A549 (cell line): ENCODE data around the gene CHRNA1. TPM values are rescaled to one million over a fixed set of nuclear protein-coding genes. Genes with fewer than 3 reads are reported as not detected.

Source experiments
- ATAC-seq, 2 experiments: fragments of 200-7000 bp in 1 of 2; fragments of >200 bp in 1 of 2; cut with Nextera tagmentation in 1 of 2; cut with Tn5 transposase in 1 of 2; 3 replicates each; pipeline versions ENCODE4 v1.8.0 to v1.9.1; 2018 to 2020; ENCODE audit warnings: mild to moderate bottlenecking in 1 of 2, moderate library complexity in 1 of 2
- CTCF ChIA-PET: fragments of 300-600 bp; sonication (Branson Sonifier 250); formaldehyde crosslinking; extraction: SDS; loops from one replicate; lab custom pipeline; 2021; ENCODE audit warnings: antibody characterized with exemption, inconsistent platforms; lab: Yijun Ruan, JAX
- POLR2A ChIA-PET: fragments of 350-600 bp; formaldehyde crosslinking; extraction: SDS; loops from one replicate; lab custom pipeline; 2021; ENCODE audit warnings: antibody characterized with exemption, inconsistent platforms; lab: Yijun Ruan, JAX
- DNase-seq, 2 experiments: peaks; one replicate each; pipeline versions ENCODE4 v3.0.0 to v3.0.0-alpha.2; 2011 to 2016; ENCODE audit warnings: low read depth in 1 of 2, low spot score in 1 of 2
- FAIRE-seq: peaks from 2 replicates; lab custom pipeline; 2011; peaks lifted over from hg19 to GRCh38; lab: Jason Lieb, UNC
- H3K27ac ChIP-seq, 2 experiments: fragments of >200 bp; sonication (Bioruptor Twin); formaldehyde crosslinking; 3 replicates each; pipeline ENCODE4 v1.5.1; 2016 to 2017
- H3K4me1 ChIP-seq: fragments of >200 bp; sonication (Bioruptor Twin); formaldehyde crosslinking; 3 replicates; pipeline ENCODE4 v1.6.1; 2016
- H3K4me2 ChIP-seq: fragments of >200 bp; sonication (Bioruptor Twin); formaldehyde crosslinking; 3 replicates; pipeline ENCODE4 v1.6.1; 2016
- H3K4me3 ChIP-seq: fragments of >200 bp; sonication (Bioruptor Twin); formaldehyde crosslinking; 3 replicates; pipeline ENCODE4 v1.5.1; 2016
- H3K9me3 ChIP-seq: fragments of >200 bp; sonication (Bioruptor Twin); formaldehyde crosslinking; 3 replicates; pipeline ENCODE4 v1.6.1; 2016
- CBX2 ChIP-seq: fragments of 200-600 bp; sonication (generic); IDR thresholded peaks from 2 replicates; pipeline ENCODE4 v1.6.1; 2016; ENCODE audit warnings: low read depth, mild to moderate bottlenecking, borderline replicate concordance
- CEBPB ChIP-seq, 2 experiments: fragments of >200 bp in 1 of 2; sonication (Bioruptor Twin) in 1 of 2; formaldehyde crosslinking in 1 of 2; IDR thresholded peaks; 2 replicates each; pipeline ENCODE4 v1.6.1; 2012 to 2016
- CHD4 ChIP-seq: fragments of 200-600 bp; sonication (generic); IDR thresholded peaks from 2 replicates; pipeline ENCODE4 v1.6.1; 2016; ENCODE audit warnings: antibody characterized with exemption, mild to moderate bottlenecking, borderline replicate concordance
- EHF ChIP-seq: fragments of 250-450 bp; sonication (Bioruptor Pico); IDR thresholded peaks from 2 replicates; pipeline ENCODE4 v1.5.0; 2020; ENCODE audit warnings: mild to moderate bottlenecking
- ESRRA ChIP-seq: fragments of 150-350 bp; IDR thresholded peaks from 2 replicates; pipeline ENCODE4 v1.6.1; 2014; ENCODE audit warnings: mild to moderate bottlenecking, low read length, borderline replicate concordance
- FOSL2 ChIP-seq, 2 experiments: fragments of 450-650 bp in 1 of 2; fragments of >200 bp in 1 of 2; sonication (Bioruptor Twin) in 1 of 2; formaldehyde crosslinking; IDR thresholded peaks; 2 replicates each; pipeline versions ENCODE4 v1.5.0 to v1.6.1; 2016 to 2020; ENCODE audit warnings: mild to moderate bottlenecking in 1 of 2, moderate library complexity in 1 of 2
- FOXS1 ChIP-seq: fragments of 250-450 bp; sonication (Bioruptor Pico); IDR thresholded peaks from 2 replicates; pipeline ENCODE4 v1.5.0; 2020; ENCODE audit warnings: mild to moderate bottlenecking, moderate library complexity
- HEYL ChIP-seq: fragments of 250-450 bp; sonication (Bioruptor Pico); IDR thresholded peaks from 2 replicates; pipeline ENCODE4 v1.8.0; 2021; ENCODE audit warnings: mild to moderate bottlenecking, moderate library complexity
- HOXB13 ChIP-seq: fragments of 250-450 bp; sonication (Bioruptor Pico); IDR thresholded peaks from 2 replicates; pipeline ENCODE4 v1.5.0; 2020; ENCODE audit warnings: low read depth, mild to moderate bottlenecking, moderate library complexity
- JUN ChIP-seq, 2 experiments: fragments of >200 bp; sonication (Bioruptor Twin); formaldehyde crosslinking; IDR thresholded peaks; 2 replicates in 1 of 2; 3 replicates in 1 of 2; pipeline ENCODE4 v1.6.1; 2016 to 2017
- KDM5A ChIP-seq: fragments of 200-600 bp; sonication (generic); IDR thresholded peaks from 2 replicates; pipeline ENCODE4 v1.6.1; 2016; ENCODE audit warnings: antibody characterized with exemption, mild to moderate bottlenecking
- MAFK ChIP-seq: fragments of 450-650 bp; IDR thresholded peaks from 2 replicates; pipeline ENCODE4 v1.6.1; 2014; ENCODE audit not compliant: partially characterized antibody
- MAZ ChIP-seq: fragments of 150-350 bp; IDR thresholded peaks from 2 replicates; pipeline ENCODE4 v1.6.1; 2014; ENCODE audit warnings: antibody characterized with exemption, low read depth, low read length, borderline replicate concordance
- MYC ChIP-seq: IDR thresholded peaks from 2 replicates; pipeline ENCODE4 v1.6.1; 2012; ENCODE audit warnings: mild to moderate bottlenecking, inconsistent platforms, low read length, improper control_type of control experiment, borderline replicate concordance
- NFE2L2 ChIP-seq: fragments of 150-350 bp; conservative IDR thresholded peaks from 2 replicates; pipeline ENCODE4 v1.6.1; 2014; ENCODE audit warnings: low read length
- POLR2A ChIP-seq: IDR thresholded peaks from 2 replicates; pipeline ENCODE4 v1.6.1; 2012; ENCODE audit warnings: mild to moderate bottlenecking, low read length
- POLR2AphosphoS2 ChIP-seq: conservative IDR thresholded peaks from 2 replicates; pipeline ENCODE4 v1.6.1; 2012; ENCODE audit warnings: low read length, improper control_type of control experiment, inconsistent platforms
- RAD21 ChIP-seq, 2 experiments: fragments of >200 bp in 1 of 2; sonication (Bioruptor Twin) in 1 of 2; formaldehyde crosslinking in 1 of 2; IDR thresholded peaks in 1 of 2; conservative IDR thresholded peaks in 1 of 2; 2 replicates in 1 of 2; 3 replicates in 1 of 2; pipeline ENCODE4 v1.6.1; 2012 to 2018; ENCODE audit warnings: inconsistent platforms in 1 of 2
- RFX5 ChIP-seq: fragments of 450-650 bp; IDR thresholded peaks from 2 replicates; pipeline ENCODE4 v1.7.1; 2014; ENCODE audit warnings: antibody characterized with exemption, mild to moderate bottlenecking, moderate library complexity
- SMC3 ChIP-seq: fragments of >200 bp; sonication (Bioruptor Twin); formaldehyde crosslinking; IDR thresholded peaks from 3 replicates; pipeline ENCODE4 v1.6.1; 2018; ENCODE audit warnings: inconsistent platforms
- SREBF2 ChIP-seq: fragments of 450-650 bp; IDR thresholded peaks from 2 replicates; pipeline ENCODE4 v1.6.1; 2014; ENCODE audit warnings: mild to moderate bottlenecking, moderate library complexity
- TP53 ChIP-seq: fragments of 250-450 bp; sonication (Bioruptor Pico); IDR thresholded peaks from 2 replicates; pipeline ENCODE4 v1.5.0; 2021; ENCODE audit warnings: mild to moderate bottlenecking, moderate library complexity
- ZNF302 ChIP-seq: fragments of 250-450 bp; sonication (Bioruptor Pico); IDR thresholded peaks from 2 replicates; pipeline ENCODE4 v1.9.0; 2021; ENCODE audit warnings: inconsistent platforms, mild to moderate bottlenecking, moderate library complexity
- ZSCAN20 ChIP-seq: fragments of 250-450 bp; sonication (Bioruptor Pico); IDR thresholded peaks from 2 replicates; pipeline ENCODE4 v1.8.0; 2022; ENCODE audit warnings: mild to moderate bottlenecking, moderate library complexity
- WGBS: methylation state at CpG from one replicate; pipeline ENCODE4 v1.1.6; 2017; ENCODE audit errors: missing lambda C conversion rate; 5-methylcytosine and 5-hydroxymethylcytosine counted together
- polyA plus RNA-seq, 4 experiments: library from polyadenylated mRNA; depleted of rRNA in 3 of 4; stranded (reverse); fragments of >200 nt; fragmentation: RNase III in 1 of 4; extraction: RNeasy Plus Mini Kit Qiagen cat#74134 plus additional on column Dnase treatment in 1 of 4; gene quantifications; 2 replicates in 3 of 4; 3 replicates in 1 of 4; pipeline ENCODE4 v1.2.3, GENCODE V29; 2011 to 2017
- TF ChIP-seq, protein P1 (sequence below): fragments of 450-650 bp; IDR thresholded peaks from 2 replicates; pipeline ENCODE4 v1.6.1; 2014; ENCODE audit warnings: antibody characterized with exemption
- TF ChIP-seq, protein P2 (sequence below): fragments of 200-600 bp; sonication (generic); IDR thresholded peaks from 2 replicates; pipeline ENCODE4 v1.6.1; 2016; ENCODE audit warnings: antibody characterized with exemption, mild to moderate bottlenecking, moderate library complexity
- TF ChIP-seq, protein P3 (sequence below): IDR thresholded peaks from 2 replicates; pipeline ENCODE4 v1.6.1; 2012

CHRNA1 gene
- polyA plus RNA-seq, 2 of the 4 experiments (the other 2 are of a cell fraction) = not detected

DNA sequence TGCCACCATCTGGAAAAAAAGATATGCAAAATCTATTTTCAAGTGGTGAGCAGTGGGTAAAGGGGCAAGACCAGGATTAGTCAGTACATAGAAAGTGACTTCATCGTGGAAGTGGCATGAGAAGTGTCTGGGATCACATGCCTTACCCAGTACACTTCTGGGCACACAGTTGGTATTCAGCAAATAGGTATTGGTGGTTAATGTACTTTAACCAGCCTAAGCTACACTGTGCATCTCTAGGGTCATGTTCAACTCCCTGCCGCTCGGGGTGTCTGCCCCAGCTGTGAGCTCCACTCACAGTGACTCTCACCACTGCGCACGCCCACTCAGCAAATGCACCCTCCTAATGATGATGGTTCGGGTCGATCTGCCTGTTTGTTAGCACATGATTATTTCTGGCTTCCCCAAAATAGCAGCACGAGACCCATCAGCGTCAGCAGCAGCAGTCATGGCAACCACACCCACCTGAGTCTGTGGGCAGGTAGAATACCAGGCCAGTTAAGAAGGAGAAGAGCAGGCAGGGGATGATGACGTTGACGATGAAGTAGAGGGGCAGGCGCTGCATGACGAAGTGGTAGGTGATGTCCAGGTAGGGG lies 11.1 kb downstream of the CHRNA1 start:
- TF ChIP-seq, protein P1, sequence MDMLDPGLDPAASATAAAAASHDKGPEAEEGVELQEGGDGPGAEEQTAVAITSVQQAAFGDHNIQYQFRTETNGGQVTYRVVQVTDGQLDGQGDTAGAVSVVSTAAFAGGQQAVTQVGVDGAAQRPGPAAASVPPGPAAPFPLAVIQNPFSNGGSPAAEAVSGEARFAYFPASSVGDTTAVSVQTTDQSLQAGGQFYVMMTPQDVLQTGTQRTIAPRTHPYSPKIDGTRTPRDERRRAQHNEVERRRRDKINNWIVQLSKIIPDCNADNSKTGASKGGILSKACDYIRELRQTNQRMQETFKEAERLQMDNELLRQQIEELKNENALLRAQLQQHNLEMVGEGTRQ = no peak
- TF ChIP-seq RFX5 (no peak), SREBF2 (no peak), CEBPB (IDR thresholded peaks at IDR 0.05) (no peak), CHD4 (no peak), MAZ (no peak), POLR2AphosphoS2 (no peak), HOXB13 (CRISPR knock-in tag) (no peak), ESRRA (no peak)
- WGBS = 86% methylated on average over 13 of the region's 13 CpGs
- Histone ChIP-seq H3K4me2 (no peak overlapping the region), H3K4me1 (no peaks in the 10 kb centered on the region), H3K4me3 (no peak overlapping the region), H3K9me3 (no peaks in the 10 kb centered on the region), H3K27ac (no peak overlapping the region)
- FAIRE-seq = no peak
- no peak for ATAC-seq
- no peak for DNase-seq
- CTCF ChIA-PET = interaction anchor here (0.6 to 2.2 kb wide), 5 partner anchors 9 to 167 kb away, joined by 3 to 11 read pairs (median 3); partner anchors contain the start of gene CHRNA1
- POLR2A ChIA-PET = no interaction called here

DNA sequence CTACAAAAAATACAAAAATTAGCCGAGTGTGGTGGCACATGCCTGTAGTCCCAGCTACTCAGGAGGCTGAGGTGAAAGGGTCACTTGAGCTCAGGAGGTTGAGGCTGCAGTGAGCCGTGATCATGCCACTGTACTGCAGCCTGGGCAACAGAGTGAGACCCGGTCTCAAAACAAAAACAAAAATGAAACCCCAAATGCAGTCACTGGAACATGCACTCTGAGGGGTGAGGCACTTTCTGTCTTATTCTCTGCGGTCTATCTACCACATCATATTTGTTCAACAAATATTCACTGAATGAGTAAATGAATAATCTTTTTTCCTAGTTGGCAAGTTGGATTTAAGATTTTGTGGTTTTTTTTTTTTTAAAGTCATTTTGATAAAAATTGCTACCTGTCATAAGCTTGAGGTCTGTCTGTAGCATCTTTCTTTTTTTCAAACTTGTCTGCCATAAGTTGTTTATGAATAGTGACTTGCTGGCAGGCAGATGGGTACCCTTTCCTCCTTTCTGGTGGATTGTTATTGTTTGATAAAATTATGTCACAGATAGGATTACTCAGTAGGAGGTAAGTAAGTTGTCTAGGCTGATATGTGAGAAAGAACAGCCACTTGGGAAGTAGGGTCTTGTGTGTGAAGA lies 11.8 kb downstream of the CHRNA1 start:
- DNase-seq (no peak), FAIRE-seq (no peak), ATAC-seq (no peak)
- Histone ChIP-seq H3K27ac (no peak overlapping the region), H3K4me2 (no peak overlapping the region), H3K9me3 (no peaks in the 10 kb centered on the region), H3K4me3 (no peak overlapping the region), H3K4me1 (no peaks in the 10 kb centered on the region)
- POLR2A ChIA-PET = no interaction called here
- CTCF ChIA-PET = no interaction called here
- 48% methylated on average over 4 of the region's 4 CpGs for WGBS
- TF ChIP-seq TP53 (CRISPR knock-in tag) (no peak), EHF (CRISPR knock-in tag) (no peak), SMC3 (no peak), MAFK (no peak), ZNF302 (CRISPR knock-in tag) (no peak), NFE2L2 (no peak), MYC (no peak), HEYL (CRISPR knock-in tag) (no peak), FOSL2 (IDR thresholded peaks at IDR 0.05) (no peak), FOSL2 (CRISPR knock-in tag; IDR thresholded peaks at IDR 0.05) (no peak), KDM5A (no peak), POLR2A (no peak), RAD21 (conservative IDR thresholded peaks at IDR 0.05 in 1 of 2, IDR thresholded peaks at IDR 0.05 in 1 of 2) (no peak), ZSCAN20 (CRISPR knock-in tag) (no peak), CBX2 (no peak), FOXS1 (CRISPR knock-in tag) (no peak), CEBPB (IDR thresholded peaks at IDR 0.05) (no peak), JUN (IDR thresholded peaks at IDR 0.05) (no peak)
- TF ChIP-seq, protein P2, sequence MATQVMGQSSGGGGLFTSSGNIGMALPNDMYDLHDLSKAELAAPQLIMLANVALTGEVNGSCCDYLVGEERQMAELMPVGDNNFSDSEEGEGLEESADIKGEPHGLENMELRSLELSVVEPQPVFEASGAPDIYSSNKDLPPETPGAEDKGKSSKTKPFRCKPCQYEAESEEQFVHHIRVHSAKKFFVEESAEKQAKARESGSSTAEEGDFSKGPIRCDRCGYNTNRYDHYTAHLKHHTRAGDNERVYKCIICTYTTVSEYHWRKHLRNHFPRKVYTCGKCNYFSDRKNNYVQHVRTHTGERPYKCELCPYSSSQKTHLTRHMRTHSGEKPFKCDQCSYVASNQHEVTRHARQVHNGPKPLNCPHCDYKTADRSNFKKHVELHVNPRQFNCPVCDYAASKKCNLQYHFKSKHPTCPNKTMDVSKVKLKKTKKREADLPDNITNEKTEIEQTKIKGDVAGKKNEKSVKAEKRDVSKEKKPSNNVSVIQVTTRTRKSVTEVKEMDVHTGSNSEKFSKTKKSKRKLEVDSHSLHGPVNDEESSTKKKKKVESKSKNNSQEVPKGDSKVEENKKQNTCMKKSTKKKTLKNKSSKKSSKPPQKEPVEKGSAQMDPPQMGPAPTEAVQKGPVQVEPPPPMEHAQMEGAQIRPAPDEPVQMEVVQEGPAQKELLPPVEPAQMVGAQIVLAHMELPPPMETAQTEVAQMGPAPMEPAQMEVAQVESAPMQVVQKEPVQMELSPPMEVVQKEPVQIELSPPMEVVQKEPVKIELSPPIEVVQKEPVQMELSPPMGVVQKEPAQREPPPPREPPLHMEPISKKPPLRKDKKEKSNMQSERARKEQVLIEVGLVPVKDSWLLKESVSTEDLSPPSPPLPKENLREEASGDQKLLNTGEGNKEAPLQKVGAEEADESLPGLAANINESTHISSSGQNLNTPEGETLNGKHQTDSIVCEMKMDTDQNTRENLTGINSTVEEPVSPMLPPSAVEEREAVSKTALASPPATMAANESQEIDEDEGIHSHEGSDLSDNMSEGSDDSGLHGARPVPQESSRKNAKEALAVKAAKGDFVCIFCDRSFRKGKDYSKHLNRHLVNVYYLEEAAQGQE = no peak
- TF ChIP-seq, protein P3, sequence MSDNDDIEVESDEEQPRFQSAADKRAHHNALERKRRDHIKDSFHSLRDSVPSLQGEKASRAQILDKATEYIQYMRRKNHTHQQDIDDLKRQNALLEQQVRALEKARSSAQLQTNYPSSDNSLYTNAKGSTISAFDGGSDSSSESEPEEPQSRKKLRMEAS = no peak
